HG03432 (cell line): ENCODE results near the gene LCMT1.
"Not testable (repeated sequence)": the region's sequence is repeated elsewhere in the genome, so short reads cannot be mapped to it uniquely, and the experiment has no call there.

ENCODE experiments used
- ATAC-seq: cut with Tn5 transposase; IDR thresholded peaks from one replicate; pipeline ENCODE4 v1.9.1; 2021; ENCODE audit warnings: mild to moderate bottlenecking, moderate library complexity; ENCODE audit not compliant: unreplicated experiment

Gene LCMT1

DNA sequence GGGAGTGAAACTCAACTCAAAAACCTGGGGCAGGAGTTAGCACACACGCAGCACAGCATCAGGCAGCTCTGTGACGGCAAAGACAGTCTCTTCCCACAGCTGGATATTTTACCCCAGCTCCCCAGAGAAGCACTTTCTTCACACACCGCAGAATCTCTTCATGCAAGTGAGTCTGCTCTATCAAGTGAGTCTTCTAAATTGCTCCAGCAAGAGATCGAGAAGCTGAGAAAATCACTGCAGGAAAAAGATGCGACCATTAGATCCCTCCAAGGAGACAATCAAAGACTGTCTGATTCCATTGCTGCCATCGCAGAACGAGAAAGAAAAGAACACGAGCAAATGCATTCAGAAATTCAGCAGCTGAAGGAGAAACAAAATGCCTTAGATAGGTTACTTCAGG is 16.9 kb upstream of the LCMT1 start:
- ATAC-seq: no peak

DNA sequence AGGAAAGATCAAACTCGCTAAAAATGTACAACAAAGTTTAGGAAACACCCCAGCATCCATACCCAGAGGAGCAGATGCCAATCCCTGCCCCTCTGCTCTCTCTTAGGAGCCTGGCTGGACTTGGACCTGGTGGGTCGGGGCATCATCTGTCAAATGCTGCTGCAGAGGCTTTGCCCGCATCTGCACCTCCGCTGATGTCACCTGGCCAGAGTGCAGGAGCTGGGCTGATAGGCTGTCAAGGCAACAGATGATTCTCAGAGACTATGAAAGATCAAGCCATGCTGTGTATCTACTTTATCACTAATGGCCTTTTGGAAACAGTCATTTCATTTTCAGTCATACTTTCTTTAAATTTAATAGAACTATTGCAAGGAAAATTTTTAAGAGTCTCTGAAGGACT is 15.9 kb upstream of the LCMT1 start:
- ATAC-seq: no peak

- no peak for ATAC-seq
Observed at GRCh38 chr16:25097276-25097975, 14.1 kb upstream of the LCMT1 start.

DNA sequence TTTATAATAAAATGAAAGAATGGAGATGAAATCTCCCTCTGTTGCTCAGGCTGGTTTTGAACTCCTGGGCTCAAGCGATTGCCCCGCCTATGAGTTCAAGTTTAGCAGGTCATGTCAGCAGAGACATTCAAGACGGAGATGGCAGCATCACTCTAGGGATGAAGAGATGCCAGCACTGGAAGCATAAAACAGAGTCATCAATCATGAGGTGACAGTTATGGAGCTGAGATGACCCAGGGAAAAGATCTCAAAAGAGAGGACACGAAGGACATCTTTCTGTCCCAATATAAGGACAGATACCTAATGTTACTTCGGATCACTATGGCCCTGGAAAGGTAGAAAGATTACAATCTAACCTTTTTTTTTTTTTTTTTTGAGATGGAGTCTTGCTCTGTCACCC is 11.0 kb upstream of the LCMT1 start:
- ATAC-seq: no peak

DNA sequence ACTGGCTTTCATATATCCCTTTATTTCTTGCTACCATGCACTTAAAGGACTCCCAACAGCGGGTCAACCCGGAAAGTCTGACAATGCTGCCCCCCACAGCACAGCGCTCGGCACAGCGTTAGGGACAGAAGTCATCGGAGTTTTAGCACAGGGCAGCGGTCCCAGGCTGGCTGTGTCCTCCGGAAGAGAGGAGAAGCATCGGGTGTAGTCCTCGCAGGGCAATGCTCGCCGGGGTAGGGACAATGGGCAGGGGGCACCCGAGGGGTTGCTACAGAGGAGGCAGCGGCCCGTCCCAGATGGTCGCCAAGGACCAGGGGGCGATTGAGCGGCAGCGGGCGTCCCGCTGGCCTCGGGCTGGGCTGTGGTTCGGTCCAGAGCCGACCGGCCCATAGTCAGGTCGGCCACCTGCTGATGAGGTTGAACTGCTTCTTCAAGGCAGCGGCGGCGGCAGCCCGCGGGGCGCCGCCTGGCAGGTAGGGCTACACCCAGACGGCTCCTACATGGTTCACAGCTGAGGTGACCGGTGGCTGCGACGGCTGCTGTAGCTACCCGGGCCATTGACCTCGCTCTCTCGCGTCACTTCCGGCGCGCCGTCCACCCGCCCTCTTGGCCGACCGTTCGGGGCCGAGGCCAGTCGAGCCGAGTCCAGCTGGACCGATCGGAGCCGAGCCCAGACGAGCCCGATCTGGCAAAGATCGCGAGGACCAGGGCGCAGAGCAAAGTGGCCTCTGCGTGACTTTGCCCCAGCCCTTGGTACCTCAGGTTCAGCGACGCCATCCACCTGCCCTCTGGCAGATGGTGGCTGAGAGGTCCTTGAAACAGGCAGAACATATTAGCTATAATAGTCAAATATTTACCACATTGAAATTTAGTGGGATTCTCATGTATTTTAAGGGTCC is 4.7 kb upstream of the LCMT1 start:
- ATAC-seq: peak; percentile 68

GRCh38 chr16:25107466-25107792 is 4.1 kb upstream of the LCMT1 start:
- no peak for ATAC-seq

- ATAC-seq: no peak
Observed at GRCh38 chr16:25108054-25108453, 3.5 kb upstream of the LCMT1 start.

DNA sequence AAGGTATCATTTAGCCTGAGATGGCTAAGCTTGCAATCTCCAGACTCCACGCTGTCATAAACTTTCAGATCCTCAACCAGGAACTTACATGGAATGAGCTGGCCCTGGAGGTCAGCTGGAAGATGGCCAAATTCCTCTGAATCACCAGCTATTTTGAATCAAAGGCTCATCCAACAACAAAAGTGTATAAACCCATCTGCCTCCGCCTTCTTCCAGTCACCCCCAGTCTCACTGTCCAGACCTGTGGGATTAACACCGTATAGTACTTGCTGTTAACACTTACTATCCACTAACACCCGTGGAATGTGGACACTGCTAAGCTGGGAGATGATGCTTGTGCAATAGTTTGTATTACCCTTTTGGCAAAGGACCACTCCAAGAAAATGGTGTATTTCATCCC is 1.9 kb upstream of the LCMT1 start:
- no peak for ATAC-seq

- ATAC-seq: no peak
Observed at GRCh38 chr16:25110387-25110947, 1.1 kb upstream of the LCMT1 start.

- ATAC-seq: no peak
Observed at GRCh38 chr16:25114121-25114520, 2.6 kb downstream of the LCMT1 start.

- no peak for ATAC-seq
Observed at GRCh38 chr16:25118851-25119578, 7.5 kb downstream of the LCMT1 start.

DNA sequence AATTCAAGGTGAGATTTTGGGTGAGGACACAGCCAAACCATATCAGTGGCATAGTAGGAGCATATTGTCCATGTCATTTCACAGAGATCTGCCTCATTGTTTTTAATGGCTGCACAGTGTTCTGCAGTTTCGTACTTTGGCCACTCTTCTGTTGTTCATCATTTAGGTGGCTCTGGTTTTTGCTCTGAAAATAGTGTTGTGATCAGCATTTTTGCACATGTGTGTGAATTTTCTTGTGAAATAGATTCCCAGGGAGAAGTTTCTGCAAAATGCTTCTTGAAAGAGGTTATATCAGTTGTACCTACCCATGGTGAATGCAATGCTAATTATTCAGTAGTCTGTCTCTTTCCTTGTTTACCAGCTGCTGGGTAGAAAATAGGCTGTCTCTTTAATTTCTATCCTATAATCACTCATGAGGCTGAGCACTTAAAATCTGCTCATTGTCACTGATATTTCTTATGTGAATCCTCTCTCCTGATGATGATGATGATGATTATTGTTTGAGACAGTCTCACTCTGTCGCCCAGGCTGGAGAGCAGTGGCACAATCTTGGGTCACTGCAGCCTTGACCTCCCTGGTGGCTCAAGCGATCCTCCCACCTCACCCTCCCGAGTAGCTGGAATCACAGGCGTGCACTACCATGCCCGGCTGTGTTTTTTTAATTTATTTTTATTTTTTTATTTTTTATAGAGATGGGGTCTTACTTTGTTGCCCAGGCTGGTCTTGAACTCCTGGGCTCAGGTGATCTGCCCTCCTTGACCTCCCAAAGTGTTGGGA is 10.5 kb downstream of the LCMT1 start:
- ATAC-seq: no peak

DNA sequence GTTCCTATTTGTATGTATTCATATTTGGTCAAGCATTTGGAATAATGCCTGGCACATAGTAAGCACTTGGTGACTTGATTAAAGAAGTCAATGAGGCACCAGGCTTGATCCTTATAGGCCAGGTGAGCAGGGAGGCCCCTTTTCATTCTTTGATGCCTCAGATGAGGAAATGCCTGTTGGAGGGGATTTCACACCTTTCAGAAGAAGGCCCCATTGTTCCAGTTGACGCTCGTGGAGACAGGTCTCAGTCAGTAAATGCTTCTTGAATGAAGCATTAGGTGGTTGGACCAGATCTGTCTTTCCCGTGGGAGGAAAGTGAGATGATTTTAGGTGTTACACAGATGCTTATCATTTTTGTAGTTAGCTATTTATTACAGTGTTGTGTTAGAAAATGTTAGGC is 13.0 kb downstream of the LCMT1 start:
- ATAC-seq: no peak

GRCh38 chr16:25126086-25126666 is 14.6 kb downstream of the LCMT1 start:
- not testable (repeated sequence) for ATAC-seq

DNA sequence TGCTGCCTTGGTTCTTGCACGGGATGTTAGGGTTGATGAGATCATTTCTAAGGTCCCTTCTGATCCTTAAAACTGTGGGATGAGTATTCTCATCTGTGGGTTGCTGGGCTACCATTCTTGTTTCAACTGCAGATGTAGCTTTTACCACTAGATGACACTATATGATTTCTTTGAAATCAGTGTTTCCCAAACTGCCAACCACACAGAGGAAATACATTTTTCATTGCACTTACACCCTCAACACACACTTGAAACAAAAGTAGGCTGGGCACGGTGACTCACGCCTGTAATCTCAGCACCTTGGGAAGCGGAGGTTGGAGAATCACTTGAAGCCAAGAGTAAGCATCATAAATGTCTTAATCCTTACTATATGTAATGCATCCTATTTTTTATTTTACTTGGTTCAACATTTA is 15.3 kb downstream of the LCMT1 start:
- ATAC-seq: no peak

DNA sequence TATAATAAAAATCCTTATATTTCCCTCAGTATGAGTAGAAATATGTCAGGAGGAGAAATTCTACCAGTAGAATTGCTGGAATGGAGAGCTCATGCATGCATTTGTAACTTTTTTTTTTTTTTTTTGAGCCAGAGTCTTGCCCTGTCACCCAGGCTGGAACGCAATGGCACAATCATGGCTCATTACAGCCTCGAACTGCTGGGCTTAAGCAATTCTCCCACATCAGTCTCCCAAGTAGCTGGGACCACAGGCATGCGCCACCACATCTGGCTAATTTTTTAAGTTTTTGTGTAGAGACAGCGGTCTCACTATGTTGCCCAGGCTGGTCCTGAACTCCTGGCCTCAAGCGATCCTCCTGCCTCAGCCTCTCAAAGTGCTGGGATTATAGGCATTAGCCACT is 21.2 kb downstream of the LCMT1 start:
- not testable (repeated sequence) for ATAC-seq

DNA sequence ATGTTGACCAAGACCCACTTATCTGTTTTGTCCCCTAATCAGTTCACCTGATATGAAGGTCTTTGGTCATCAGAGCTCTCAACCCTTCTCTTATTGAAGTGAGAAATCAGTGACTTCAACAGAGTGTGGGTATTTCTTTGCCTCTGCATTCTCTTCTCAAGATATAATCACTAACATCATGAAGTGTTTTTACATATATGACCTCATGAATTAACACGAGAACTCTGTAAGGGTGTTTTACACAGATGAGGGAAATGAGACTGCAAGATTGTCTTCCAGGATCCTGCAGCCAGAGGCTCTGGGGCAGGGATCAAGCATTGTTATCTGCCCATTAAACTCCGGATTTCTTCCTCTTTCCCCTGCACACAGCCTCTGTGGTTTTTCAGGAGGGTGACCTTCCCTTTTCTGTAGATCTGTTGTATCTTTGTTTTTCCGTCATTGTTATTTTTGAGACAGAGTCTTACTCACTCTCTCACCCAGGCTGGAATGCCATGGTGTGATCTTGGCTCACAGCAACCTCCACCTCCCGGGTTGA is 22.7 kb downstream of the LCMT1 start:
- ATAC-seq: no peak

GRCh38 chr16:25135254-25135878 is 23.8 kb downstream of the LCMT1 start:
- ATAC-seq: no peak

- ATAC-seq: no peak
Observed at GRCh38 chr16:25138130-25138529, 26.6 kb downstream of the LCMT1 start.

DNA sequence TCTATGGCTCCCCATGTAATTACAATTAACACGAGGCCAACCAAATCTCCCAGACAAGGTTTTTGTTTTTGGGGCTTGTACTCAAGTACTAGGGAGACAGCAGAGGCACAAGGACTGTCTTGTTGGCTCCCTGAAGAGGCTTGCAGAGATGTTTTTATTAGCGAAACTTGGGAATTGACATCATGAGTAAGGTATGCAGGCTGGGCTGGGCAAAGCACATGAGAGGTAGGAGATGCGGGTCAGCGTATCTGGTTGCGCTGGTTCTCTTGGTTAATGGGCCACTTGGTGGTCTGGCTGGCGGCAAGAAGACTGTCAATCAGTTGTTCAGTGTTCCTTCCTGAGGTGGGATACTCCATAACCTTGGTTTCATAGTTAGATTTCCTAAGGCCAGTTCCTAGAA is 28.9 kb downstream of the LCMT1 start:
- ATAC-seq: no peak
